ENCODE data around the gene CHRNB4. TPM values are rescaled to one million over a fixed set of nuclear protein-coding genes. Genes with fewer than 3 reads are reported as not detected.

CHRNB4 gene
- total RNA-seq, 4 donors from 2014 or later: 0.19 TPM; not detected in 3

GRCh38 chr15:78676424-78677110 is 35.6 kb upstream of the CHRNB4 start:
- TF ChIP-seq CTCF (IDR thresholded peaks at IDR 0.05): no peak
- TF ChIP-seq POLR2A (IDR thresholded peaks at IDR 0.05): no peak
- intact Hi-C loops (cut with DNase I; ENCODE audit: low total_unique reads): no loop called here
- 87 to 97% methylated on average over 12 of the region's 12 CpGs for WGBS, 2 donors
- no peak overlapping the region for H3K4me3 ChIP-seq (ENCODE audit: low read depth, poor library complexity, severe bottlenecking)
- DNase-seq (ENCODE audit: low spot score in 2 of 2): peak in 1 of 2 donors; percentile 59

GRCh38 chr15:78675617-78676360 is 34.8 kb upstream of the CHRNB4 start:
- 91 to 93% methylated on average over 11 of the region's 11 CpGs for WGBS, 2 donors
- no peak overlapping the region for H3K4me3 ChIP-seq (ENCODE audit: low read depth, poor library complexity, severe bottlenecking)
- DNase-seq (ENCODE audit: low spot score in 2 of 2): no peak
- TF ChIP-seq POLR2A (IDR thresholded peaks at IDR 0.05) (no peak), CTCF (IDR thresholded peaks at IDR 0.05) (no peak)
- intact Hi-C loops (cut with DNase I; ENCODE audit: low total_unique reads): no loop called here

DNA sequence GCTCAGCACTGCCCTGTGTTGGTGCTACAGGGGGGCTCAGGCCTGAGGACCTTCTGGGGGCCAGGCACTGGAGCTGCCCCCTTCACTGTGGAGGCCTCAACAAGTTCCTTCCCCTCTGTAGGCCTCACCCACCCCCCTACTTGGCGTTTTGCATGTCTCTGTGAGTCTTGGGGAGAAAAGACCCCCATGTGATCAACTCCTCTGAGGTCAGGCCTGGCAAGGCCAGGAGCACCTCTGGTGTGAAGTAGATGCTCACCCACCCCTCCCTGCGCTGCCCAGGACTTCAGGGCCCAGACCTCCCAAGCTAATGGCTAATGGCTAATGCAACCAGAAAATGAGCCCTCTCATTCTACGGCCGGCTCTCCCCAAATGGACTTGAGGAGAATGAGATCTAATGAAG is 34.2 kb upstream of the CHRNB4 start:
- no peak overlapping the region for H3K4me3 ChIP-seq (ENCODE audit: low read depth, poor library complexity, severe bottlenecking)
- 88 to 100% methylated on average over 4 of the region's 4 CpGs for WGBS, 2 donors
- TF ChIP-seq POLR2A (IDR thresholded peaks at IDR 0.05): no peak
- no peak for TF ChIP-seq CTCF (IDR thresholded peaks at IDR 0.05)
- no peak for DNase-seq (ENCODE audit: low spot score in 2 of 2)
- intact Hi-C loops (cut with DNase I; ENCODE audit: low total_unique reads): no loop called here

DNA sequence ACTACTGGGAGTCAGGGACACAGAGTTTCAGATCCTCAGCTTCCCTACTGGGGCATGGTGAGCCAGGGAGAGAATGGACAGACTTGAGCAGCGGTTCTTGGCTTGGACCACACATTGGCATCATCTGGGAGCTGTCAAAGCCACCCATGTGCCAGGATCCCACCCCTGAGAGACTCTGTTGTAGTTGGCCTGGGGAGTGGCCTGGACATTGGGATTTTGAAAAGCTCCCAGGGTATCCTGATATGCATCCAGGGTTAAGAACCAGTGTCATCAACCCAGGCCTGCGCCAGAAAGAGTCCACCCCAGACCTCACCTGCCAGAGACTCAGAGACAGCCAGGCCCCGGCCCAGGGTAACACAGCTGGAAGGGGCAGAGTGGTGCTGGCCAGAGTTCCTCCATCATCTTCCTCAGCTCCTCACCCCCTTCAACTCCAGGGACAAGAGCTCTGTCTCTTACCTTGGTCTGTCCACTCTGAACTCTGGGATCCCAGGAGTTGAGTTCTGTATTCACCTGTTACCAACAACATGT is 33.0 kb upstream of the CHRNB4 start:
- intact Hi-C loops (cut with DNase I; ENCODE audit: low total_unique reads): no loop called here
- TF ChIP-seq POLR2A (IDR thresholded peaks at IDR 0.05) (no peak), CTCF (IDR thresholded peaks at IDR 0.05) (no peak)
- H3K4me3 ChIP-seq (ENCODE audit: low read depth, poor library complexity, severe bottlenecking): no peak overlapping the region
- no peak for DNase-seq (ENCODE audit: low spot score in 2 of 2)
- 98 to 100% methylated on average over 2 to 3 of the region's 3 CpGs for WGBS, 2 donors

GRCh38 chr15:78673476-78673875 is 32.5 kb upstream of the CHRNB4 start:
- WGBS, 2 donors: 58 to 63% methylated on average over 4 of the region's 4 CpGs
- TF ChIP-seq POLR2A (IDR thresholded peaks at IDR 0.05) (no peak), CTCF (IDR thresholded peaks at IDR 0.05) (no peak)
- H3K4me3 ChIP-seq (ENCODE audit: low read depth, poor library complexity, severe bottlenecking): no peak overlapping the region
- intact Hi-C loops (cut with DNase I; ENCODE audit: low total_unique reads): no loop called here
- no peak for DNase-seq (ENCODE audit: low spot score in 2 of 2)
